ENCODE results near the gene OLA1.

OLA1 gene

DNA sequence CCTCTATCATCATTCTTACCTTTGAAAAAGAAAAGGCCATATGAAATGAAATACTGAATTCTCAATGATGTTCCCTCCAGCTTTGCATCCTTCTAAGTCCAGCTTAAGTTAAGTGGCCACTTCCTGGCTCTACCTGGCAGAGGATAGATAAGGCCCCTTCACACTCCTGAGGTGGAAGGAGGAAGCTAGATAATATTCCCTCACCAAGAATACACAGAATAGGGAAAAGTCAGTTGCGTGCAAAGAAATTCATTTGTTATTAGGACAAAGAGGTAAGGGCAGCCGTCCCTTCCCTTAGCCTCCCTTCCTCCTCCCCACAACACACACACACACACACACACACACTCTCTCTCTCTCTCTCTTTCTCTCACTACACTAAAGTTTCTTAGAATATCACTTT lies 37.5 kb downstream of the OLA1 start:
- Histone ChIP-seq H3K36me3 (ENCODE audit: low read length) (no peaks in the 10 kb centered on the region), H3F3A (ENCODE audit: insufficient read depth) (no peaks in the 10 kb centered on the region), H3K27ac (ENCODE audit: low read depth, low read length) (no peak overlapping the region), H3K4me3 (ENCODE audit: insufficient read depth, low read length, poor library complexity, severe bottlenecking) (no peak overlapping the region), H3K27me3 (ENCODE audit: low read length) (no peaks in the 10 kb centered on the region), H4K20me1 (ENCODE audit: low read depth, low read length) (no peaks in the 10 kb centered on the region), H3K4me2 (ENCODE audit: low read depth, low read length, poor library complexity, severe bottlenecking) (no peak overlapping the region), H2AFZ (ENCODE audit: low read depth, low read length, severe bottlenecking) (no peak overlapping the region), H3K9me2 (replicated peaks; ENCODE audit: insufficient read depth, low read length) (no peaks in the 10 kb centered on the region), H3K9me3 (ENCODE audit: insufficient read depth, low read length) (no peaks in the 10 kb centered on the region), H3K9ac (ENCODE audit: low read length) (no peak overlapping the region), H3K79me2 (ENCODE audit: insufficient read depth, low read length) (peaks cover 23% of the 10 kb centered on the region)
- no peak for TF ChIP-seq EZH2phosphoT487 (conservative IDR thresholded peaks at IDR 0.05; ENCODE audit: low read length)
- TF ChIP-seq, protein P1, sequence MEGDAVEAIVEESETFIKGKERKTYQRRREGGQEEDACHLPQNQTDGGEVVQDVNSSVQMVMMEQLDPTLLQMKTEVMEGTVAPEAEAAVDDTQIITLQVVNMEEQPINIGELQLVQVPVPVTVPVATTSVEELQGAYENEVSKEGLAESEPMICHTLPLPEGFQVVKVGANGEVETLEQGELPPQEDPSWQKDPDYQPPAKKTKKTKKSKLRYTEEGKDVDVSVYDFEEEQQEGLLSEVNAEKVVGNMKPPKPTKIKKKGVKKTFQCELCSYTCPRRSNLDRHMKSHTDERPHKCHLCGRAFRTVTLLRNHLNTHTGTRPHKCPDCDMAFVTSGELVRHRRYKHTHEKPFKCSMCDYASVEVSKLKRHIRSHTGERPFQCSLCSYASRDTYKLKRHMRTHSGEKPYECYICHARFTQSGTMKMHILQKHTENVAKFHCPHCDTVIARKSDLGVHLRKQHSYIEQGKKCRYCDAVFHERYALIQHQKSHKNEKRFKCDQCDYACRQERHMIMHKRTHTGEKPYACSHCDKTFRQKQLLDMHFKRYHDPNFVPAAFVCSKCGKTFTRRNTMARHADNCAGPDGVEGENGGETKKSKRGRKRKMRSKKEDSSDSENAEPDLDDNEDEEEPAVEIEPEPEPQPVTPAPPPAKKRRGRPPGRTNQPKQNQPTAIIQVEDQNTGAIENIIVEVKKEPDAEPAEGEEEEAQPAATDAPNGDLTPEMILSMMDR (IDR thresholded peaks at IDR 0.05; ENCODE audit: insufficient read depth, low read length, poor library complexity, severe bottlenecking) = no peak

DNA sequence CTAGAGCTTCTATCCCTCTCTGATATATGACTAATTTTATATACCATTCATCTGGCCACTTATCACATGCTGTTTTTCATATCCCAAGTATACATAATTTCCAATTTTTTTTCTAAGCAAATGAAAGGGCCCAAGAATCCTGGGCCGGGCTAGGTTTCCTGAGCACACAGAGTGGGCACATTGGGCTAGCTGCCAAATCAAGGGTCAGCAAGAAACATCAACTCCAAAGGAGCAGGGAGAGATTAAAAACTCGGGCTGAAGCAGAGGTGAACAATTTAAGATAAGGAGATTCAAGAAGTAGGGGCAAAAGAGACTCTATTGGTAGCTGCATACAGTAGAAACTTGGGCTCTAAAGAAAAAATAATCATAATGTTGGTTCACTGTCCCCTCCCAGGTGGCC lies 39.0 kb downstream of the OLA1 start:
- peaks cover 28% of the 10 kb centered on the region for H3K79me2 ChIP-seq (ENCODE audit: insufficient read depth, low read length)
- no peaks in the 10 kb centered on the region for H3K36me3 ChIP-seq (ENCODE audit: low read length)

DNA sequence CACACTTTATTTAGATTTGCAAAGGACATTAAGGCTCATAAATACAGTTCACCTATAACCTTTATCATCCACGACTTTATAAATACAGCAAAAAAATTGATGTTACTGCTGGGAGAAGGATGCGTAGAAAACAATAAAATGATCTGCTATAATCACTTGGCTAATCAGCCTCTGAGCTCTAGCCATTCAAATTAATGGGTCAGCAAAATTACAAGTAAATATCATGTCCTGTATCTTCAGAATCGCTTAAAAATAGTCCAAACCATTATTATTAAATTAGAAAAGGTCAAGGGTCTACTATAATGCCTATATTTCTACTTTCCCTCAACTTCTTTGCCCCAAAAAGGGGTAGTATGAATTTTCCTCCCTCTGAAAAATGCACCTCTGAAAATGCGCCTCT lies 40.3 kb downstream of the OLA1 start:
- no peaks in the 10 kb centered on the region for H3K27me3 ChIP-seq (ENCODE audit: low read length)
- no peaks in the 10 kb centered on the region for H3K9me2 ChIP-seq (replicated peaks; ENCODE audit: insufficient read depth, low read length)
- no peak overlapping the region for H3K4me2 ChIP-seq (ENCODE audit: low read depth, low read length, poor library complexity, severe bottlenecking)
- H3K27ac ChIP-seq (ENCODE audit: low read depth, low read length) = no peak overlapping the region
- peaks cover 24% of the 10 kb centered on the region for H3K79me2 ChIP-seq (ENCODE audit: insufficient read depth, low read length)
- H3K4me3 ChIP-seq (ENCODE audit: insufficient read depth, low read length, poor library complexity, severe bottlenecking) = no peak overlapping the region
- H4K20me1 ChIP-seq (ENCODE audit: low read depth, low read length) = no peaks in the 10 kb centered on the region
- no peak overlapping the region for H2AFZ ChIP-seq (ENCODE audit: low read depth, low read length, severe bottlenecking)
- H3F3A ChIP-seq (ENCODE audit: insufficient read depth) = no peaks in the 10 kb centered on the region
- TF ChIP-seq, protein P1 (IDR thresholded peaks at IDR 0.05; ENCODE audit: insufficient read depth, low read length, poor library complexity, severe bottlenecking) = no peak
- no peak for TF ChIP-seq EZH2phosphoT487 (conservative IDR thresholded peaks at IDR 0.05; ENCODE audit: low read length)
- no peaks in the 10 kb centered on the region for H3K9me3 ChIP-seq (ENCODE audit: insufficient read depth, low read length)
- no peak overlapping the region for H3K9ac ChIP-seq (ENCODE audit: low read length)
- no peaks in the 10 kb centered on the region for H3K36me3 ChIP-seq (ENCODE audit: low read length)

More for the DNA sequence above, 39.0 kb downstream of the OLA1 start:
- H4K20me1 ChIP-seq (ENCODE audit: low read depth, low read length) = no peaks in the 10 kb centered on the region
- no peaks in the 10 kb centered on the region for H3K9me3 ChIP-seq (ENCODE audit: insufficient read depth, low read length)
- no peak overlapping the region for H3K4me3 ChIP-seq (ENCODE audit: insufficient read depth, low read length, poor library complexity, severe bottlenecking)
- H3K4me2 ChIP-seq (ENCODE audit: low read depth, low read length, poor library complexity, severe bottlenecking) = no peak overlapping the region
- no peaks in the 10 kb centered on the region for H3K27me3 ChIP-seq (ENCODE audit: low read length)
- no peaks in the 10 kb centered on the region for H3K9me2 ChIP-seq (replicated peaks; ENCODE audit: insufficient read depth, low read length)
- TF ChIP-seq, protein P1 (IDR thresholded peaks at IDR 0.05; ENCODE audit: insufficient read depth, low read length, poor library complexity, severe bottlenecking) = no peak
- TF ChIP-seq EZH2phosphoT487 (conservative IDR thresholded peaks at IDR 0.05; ENCODE audit: low read length) = no peak
- no peak overlapping the region for H3K9ac ChIP-seq (ENCODE audit: low read length)
- no peaks in the 10 kb centered on the region for H3F3A ChIP-seq (ENCODE audit: insufficient read depth)
- H3K27ac ChIP-seq (ENCODE audit: low read depth, low read length) = no peak overlapping the region
- H2AFZ ChIP-seq (ENCODE audit: low read depth, low read length, severe bottlenecking) = no peak overlapping the region
